HG02981 (cell line): ENCODE results near the gene CHMP1B.
"Not testable (repeated sequence)": the region's sequence is repeated elsewhere in the genome, so short reads cannot be mapped to it uniquely, and the experiment has no call there.

Experiments
- ATAC-seq: cut with Tn5 transposase; IDR thresholded peaks from one replicate; pipeline ENCODE4 v1.9.1; 2021; ENCODE audit warnings: mild to moderate bottlenecking, moderate library complexity; ENCODE audit not compliant: unreplicated experiment

Gene CHMP1B

GRCh38 chr18:11839556-11839955 is 11.7 kb upstream of the CHMP1B start:
- no peak for ATAC-seq

- no peak for ATAC-seq
Observed at GRCh38 chr18:11840493-11840892, 10.7 kb upstream of the CHMP1B start.

- no peak for ATAC-seq
Observed at GRCh38 chr18:11842562-11842961, 8.7 kb upstream of the CHMP1B start.

GRCh38 chr18:11844436-11844835 is 6.8 kb upstream of the CHMP1B start:
- no peak for ATAC-seq

GRCh38 chr18:11845654-11846053 is 5.6 kb upstream of the CHMP1B start:
- ATAC-seq = no peak

GRCh38 chr18:11847811-11848210 is 3.4 kb upstream of the CHMP1B start:
- no peak for ATAC-seq

GRCh38 chr18:11849279-11849678 is 1.9 kb upstream of the CHMP1B start:
- no peak for ATAC-seq

- no peak for ATAC-seq
Observed at GRCh38 chr18:11849841-11850634, 1.2 kb upstream of the CHMP1B start.

GRCh38 chr18:11850821-11851145 is 430 bp upstream of the CHMP1B start:
- peak; percentile 38 for ATAC-seq

GRCh38 chr18:11851806-11852337 is 659 bp downstream of the CHMP1B start:
- ATAC-seq = no peak

- ATAC-seq = not testable (repeated sequence)
Observed at GRCh38 chr18:11854554-11854953, 3.3 kb downstream of the CHMP1B start.

GRCh38 chr18:11857177-11857887 is 6.1 kb downstream of the CHMP1B start:
- ATAC-seq = no peak

- no peak for ATAC-seq
Observed at GRCh38 chr18:11859282-11859830, 8.1 kb downstream of the CHMP1B start.

- ATAC-seq = no peak
Observed at GRCh38 chr18:11859903-11860407, 8.7 kb downstream of the CHMP1B start.

GRCh38 chr18:11860594-11861450 is 9.6 kb downstream of the CHMP1B start:
- ATAC-seq = no peak

- no peak for ATAC-seq
Observed at GRCh38 chr18:11861583-11862288, 10.5 kb downstream of the CHMP1B start.

- ATAC-seq = no peak
Observed at GRCh38 chr18:11862468-11863137, 11.4 kb downstream of the CHMP1B start.

GRCh38 chr18:11864471-11864870 is 13.3 kb downstream of the CHMP1B start:
- ATAC-seq = no peak

GRCh38 chr18:11865071-11865470 is 13.9 kb downstream of the CHMP1B start:
- no peak for ATAC-seq

- no peak for ATAC-seq
Observed at GRCh38 chr18:11866329-11866728, 15.1 kb downstream of the CHMP1B start.
